Stimulated activated CD8-positive, alpha-beta memory T cell treated with anti-CD3 and anti-CD28 coated beads, Interleukin-4, amount 100 ng/mL, for 4 hours (primary cell): ENCODE results near the gene BBIP1.
"Not testable (repeated sequence)": the region's sequence is repeated elsewhere in the genome, so short reads cannot be mapped to it uniquely, and the experiment has no call there.

Source experiments
- DNase-seq, 2 donors: peaks; one replicate each; pipeline ENCODE4 v3.0.0-alpha.2; 2020; ENCODE audit warnings: low read depth in 2 of 2, low spot score in 1 of 2

Gene BBIP1

DNA sequence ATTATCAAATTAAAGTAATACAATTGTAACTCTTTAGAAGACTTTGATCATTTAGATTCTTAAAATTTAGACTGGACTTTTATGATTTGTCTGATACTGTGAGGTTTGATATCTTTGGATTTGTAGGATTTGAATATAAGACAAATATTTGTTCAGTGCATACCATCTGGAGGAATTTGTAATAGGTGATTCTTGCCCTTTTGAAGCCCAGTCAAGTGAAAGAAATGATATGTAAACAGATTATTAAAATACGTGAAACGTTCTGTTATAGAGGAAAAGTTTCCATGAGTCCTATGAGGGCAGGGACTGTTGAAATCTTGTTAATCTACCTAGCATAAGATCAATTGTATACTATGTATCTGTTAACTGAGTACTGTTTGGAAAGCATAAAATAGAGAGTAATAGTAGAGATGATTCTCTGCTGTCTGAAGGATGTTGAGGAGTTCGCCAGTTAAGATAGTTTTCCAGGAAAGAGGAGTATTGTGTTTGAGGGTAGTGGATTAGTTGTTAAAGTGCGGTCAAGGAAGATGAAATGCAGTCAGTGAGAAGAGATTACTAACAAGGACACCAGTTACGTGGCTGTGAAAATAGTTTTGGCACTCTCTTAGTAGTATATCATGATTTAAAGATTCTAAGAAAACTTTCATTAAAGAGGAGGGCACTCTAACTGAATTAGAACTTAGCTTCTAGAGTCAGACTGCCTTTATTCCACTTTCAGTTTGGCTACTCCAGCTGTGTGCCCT lies 32.9 kb downstream of the BBIP1 start:
- no peak for DNase-seq

DNA sequence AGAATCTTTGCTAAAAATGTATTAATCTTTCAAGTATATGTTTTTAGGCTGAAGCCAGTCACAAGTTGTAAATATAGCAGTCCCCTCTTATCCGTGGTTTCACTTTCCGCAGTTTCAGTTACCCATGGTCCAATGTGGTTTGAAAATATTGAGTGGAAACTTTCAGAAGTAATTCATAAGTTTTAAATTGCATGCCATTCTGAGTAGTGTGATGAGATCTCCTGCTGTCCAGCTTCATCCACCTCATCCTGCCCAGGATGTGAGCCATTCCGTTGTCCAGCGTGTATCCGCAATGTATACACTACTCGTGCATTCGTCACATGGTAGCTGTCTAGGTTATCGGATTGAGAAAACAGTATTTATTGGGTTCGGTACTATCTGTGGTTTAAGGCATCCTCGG lies 35.1 kb downstream of the BBIP1 start:
- no peak for DNase-seq

DNA sequence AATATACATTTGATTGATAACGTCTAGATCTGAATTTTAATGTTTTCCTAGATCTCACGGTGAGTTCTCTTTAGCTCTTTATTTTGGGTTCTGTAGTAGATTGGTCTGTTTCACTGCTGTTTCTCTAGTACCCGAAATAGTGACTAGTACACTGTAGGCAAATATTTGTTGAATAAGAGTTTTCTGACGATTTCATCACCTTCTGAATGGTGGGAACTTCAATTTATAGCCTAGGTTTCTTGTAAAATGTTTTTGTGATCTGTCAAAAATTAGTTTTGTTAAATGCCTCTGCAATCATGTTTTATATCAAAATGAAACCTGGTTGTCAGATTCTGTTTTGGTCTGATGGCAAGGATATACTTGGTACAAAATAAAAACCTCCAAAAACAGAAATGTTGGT lies 37.1 kb downstream of the BBIP1 start:
- no peak for DNase-seq

DNA sequence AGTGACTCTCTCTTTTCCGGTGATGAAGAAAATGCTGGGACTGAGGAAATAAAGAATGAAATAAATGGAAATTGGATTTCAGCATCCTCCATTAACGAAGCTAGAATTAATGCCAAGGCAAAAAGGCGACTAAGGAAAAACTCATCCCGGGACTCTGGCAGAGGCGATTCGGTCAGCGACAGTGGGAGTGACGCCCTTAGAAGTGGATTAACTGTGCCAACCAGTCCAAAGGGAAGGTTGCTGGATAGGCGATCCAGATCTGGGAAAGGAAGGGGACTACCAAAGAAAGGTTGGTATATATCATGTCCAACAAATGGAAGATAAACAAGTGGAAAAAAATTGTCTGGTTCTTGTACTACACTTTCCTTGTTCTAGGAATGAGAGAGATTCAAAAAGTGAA lies 37.7 kb downstream of the BBIP1 start:
- no peak for DNase-seq

DNA sequence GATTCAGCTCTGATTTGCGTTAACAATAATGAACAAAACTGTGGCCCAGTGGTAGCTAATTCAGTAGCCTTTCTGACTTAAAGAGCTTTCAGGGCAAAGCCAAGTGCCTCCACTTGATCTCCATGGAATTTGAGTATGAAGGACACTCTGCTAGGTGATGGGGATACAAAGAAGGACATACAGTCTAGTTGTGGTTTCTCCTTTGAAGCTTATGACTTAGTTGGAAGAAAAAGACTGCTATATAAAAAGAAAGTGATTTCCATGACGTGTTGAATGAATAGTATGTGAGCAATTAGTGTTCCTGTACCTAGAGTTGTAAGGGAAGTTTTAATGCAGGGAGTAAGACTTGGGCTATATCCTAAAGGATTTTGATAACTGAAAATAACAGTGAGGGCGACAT lies 39.0 kb downstream of the BBIP1 start:
- no peak for DNase-seq

DNA sequence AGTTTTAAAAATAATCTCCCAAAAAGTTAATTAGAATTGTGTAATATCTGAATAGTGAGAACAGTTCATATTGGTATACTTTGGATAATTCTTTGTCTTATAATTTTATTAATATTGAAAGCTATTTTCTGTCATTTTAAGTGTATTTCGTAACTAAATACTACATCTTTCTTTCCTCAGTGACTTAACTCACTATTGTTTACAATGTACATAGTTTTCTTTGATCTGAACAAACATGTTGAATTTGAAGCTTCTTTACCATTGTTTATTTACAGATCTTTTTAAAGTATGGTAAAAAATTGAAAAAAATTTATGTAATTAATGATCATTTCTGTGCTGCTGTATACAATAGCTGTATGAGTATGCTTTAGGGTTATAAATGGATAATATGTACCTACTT lies 42.2 kb downstream of the BBIP1 start:
- no peak for DNase-seq

DNA sequence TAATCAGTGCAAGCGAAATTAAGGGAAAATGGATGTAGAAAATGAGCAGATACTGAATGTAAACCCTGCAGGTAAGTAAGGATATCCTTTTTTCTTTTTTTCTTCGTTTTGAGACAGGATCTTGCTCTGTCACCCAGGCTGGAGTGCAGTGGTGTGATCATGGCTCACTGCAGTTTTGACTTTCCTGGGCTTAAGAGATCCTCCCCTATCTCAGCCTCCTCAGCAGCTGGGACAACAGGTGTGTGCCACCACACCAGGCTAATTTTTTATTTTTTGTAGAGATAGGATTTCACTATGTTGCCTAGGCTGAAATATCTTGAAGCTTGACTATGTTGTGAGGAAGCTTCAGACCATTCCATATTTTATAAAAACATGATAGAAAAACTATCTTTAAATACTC lies 43.0 kb downstream of the BBIP1 start:
- DNase-seq = no peak

DNA sequence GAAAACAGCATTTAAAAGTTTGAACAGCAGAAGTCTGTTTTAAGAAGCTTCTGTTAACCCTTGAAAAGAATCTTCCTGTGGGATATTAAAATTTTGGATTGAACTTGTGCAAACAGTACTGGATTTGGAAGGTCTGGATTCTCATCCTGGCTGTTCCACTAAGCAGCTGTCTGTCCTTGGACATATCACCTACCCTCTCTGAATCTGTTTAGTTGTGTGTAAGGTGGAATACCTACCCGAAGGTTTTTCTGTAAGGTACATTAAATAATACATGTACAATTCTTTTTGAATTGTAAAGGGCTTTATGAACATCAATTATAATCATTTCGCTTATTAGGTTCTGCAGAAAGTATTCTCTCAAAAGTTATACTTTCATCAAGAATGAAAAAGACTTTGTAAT lies 45.0 kb downstream of the BBIP1 start:
- DNase-seq = no peak

DNA sequence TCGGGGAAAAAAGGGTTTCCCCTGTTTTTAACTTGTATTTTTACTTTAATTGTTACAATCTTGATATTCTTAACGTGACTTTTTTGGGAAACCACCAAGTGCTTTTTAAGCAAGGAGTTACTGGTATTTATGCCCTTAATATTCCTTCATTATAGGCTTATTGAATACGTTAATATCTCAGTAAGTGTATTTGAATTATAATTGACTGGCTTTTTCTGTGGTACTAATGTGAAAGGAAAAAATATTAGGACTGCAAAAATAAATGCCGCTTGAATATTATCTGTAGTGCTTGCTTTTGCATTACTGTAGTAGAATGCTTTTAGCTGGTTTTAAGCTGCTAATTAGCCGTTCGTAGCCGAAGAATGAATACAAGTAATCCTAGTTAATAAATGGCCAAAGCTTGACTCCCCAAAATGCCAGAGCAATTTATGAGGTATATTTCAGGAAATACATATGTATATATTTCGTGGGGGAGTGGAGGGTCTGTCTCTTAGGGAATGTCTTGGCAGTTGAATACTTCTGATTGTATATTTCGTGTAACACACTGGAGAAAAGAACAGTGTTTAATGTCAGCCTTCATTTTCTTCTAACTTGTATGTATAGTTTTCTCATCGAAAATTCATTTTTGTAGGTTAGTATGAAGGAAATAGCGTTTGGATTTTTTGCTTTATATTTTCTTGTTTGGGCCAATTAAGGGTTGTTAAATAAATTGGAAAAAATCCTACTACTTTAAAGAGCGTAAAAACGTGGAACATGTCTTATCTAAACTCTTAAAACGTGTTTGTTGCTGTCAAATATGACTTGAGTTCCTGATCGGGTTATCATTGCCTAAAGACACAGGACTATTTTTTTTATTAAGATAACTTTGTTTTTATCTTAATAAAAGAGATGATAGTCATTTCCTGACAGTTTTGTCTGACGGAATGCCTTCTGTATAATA lies 45.7 kb downstream of the BBIP1 start:
- no peak for DNase-seq

DNA sequence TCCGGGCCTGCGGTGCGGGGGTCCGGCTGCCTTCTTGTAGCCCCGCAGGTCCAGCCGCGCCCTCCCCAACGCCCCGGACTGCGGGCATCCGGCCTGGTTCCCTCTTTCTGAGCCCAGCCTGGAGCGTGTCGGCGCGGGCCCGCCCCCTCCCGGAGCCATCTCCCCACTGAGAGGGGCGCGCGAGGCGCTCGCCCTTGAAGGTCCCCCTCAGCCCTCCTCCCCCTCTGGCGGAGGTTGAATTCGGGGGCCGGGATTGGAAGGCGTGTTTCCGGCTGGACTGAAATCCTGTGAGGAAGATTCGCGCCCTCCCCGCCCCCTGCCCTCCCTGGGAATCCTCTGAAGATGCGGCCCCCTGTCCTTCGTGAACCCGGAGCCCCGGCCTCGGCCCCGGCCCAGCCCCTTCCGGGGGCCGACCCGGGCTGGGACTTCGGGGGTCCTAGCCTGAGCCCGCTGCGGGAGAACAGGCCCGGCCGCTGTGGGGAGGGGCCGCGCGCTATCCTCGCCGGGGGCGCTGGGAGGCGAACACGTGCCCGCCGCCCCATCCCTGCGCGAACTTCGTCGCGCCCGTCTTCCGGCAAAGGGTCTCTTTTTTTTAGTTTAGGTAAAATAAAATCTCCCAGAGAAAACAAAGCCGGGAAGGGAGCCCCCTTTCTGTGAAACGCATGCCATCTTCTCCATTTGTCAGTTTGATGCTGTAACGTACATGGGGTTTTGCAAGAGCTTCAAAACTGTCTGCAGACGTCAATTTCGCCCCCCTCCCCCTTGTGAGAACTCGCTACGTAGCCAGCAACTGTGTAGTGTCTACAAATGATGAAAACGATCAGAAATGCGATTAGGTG lies 46.6 kb downstream of the BBIP1 start:
- DNase-seq = peak in 1 of 2 donors; percentile 68

DNA sequence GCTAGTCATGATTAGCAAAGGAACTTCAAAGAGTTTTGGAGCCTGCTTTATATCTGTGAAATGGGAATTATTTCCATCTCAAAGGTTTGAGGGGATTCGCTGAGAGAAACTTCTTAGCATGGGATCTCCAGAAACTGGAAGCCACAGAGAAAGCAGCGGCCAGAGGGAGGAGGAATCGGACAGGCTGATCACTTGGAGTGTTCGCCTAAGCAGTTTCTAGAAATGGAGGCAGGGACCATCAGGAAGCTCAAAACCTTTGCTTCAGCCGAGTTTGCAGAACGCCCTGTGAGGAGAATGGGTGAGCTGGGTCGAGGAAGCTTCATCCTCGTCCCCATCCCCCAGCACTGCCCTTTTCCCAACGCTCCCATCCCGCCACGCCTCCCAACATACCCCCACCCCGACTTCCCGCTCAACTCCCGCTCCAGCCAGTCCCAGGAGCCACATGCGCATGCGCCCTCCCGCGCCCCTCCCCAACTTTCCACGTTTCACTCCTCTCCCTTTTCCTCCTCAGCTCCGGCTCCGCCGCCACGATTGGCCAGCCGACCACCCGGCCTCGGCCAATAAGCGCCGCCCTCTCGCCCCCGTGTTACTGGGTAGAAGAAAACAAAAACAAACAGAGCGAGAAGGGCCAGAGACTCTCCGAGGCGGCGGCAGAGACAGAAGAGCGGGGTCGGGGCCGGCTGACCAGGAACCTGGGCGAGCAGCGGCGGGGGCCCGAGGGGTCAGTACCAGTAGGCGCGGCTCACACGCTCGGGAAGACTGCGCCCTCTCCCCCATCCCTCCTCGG lies 47.5 kb downstream of the BBIP1 start, which contains the start of gene PDCD4:
Gene PDCD4, plus strand, starts transcription at position 631 of the 787 bp plus-strand sequence. CDS start 4,100 bp downstream, outside the sequence.
- peak; percentile 85 to 90 for DNase-seq

DNA sequence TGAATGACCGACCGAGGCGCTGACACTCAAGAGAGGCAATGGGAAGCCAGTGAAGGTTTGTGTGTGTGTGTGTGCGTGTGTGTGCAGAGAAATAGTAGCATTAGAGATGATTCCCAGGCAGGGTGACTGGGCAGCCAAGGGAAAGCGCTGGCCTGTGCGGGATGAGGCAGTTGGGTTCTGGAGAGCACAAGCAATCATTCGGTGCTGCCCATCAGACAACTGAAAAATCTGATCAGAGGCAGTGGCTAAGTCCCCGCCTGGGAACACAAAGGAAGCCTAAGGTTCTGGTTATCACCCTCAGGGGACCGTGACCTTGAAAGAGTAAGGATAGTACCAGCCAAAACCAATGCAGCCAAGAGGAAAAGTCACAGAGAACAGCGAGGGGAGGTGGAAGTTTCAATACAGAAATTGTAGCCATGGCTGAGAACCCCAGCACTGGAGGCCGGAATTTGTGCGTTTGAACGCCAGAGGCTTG lies 48.1 kb downstream of the BBIP1 start:
- no peak for DNase-seq

DNA sequence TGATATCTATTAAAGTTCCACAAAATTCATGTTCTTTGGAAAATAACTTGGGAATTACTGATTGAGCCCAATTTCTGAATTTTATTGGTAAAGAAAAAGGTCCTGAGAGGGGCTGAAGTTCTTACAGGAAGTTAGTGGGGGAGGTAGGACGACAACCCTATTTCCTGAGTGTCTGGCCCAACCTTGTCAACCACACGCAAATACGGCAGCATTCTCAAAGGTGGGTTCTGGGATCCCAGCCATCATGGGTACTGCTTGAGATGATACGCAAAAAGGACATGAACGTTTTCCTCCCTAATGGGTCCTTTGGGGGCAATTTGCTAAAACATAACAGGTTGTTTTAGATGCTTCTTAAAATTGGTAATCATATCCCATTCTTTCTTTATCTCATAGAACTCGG lies 50.0 kb downstream of the BBIP1 start:
- DNase-seq = no peak

DNA sequence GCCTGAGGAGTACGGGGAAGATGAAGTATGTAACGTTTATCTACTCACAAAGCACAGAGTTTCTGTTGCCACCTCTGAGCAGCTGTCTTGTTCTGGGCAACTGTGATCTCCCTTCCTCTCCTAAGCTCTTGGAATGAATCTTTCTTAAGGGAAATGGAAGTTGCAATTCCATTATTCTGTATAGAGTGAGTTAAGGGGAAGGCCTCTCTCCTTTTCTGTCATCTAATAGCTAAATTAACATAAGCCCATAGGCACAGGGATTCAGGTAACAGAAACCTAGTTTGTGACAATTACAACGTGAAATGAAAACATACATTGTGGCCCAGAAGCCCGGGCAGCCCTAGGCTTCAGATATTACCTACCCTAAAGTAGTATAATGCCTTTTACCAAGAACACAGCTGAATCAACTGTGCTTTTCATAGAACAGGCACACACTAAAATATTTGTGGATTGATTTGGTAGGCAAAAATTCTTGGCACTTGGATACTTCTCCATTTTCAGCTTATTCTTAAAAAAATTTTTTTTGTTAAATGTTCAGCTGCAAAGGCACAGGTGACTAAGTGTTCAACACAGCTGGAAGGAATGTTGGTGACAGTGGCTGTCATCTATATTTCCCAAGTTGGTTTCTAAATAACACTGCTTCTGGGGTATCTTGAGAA lies 51.0 kb downstream of the BBIP1 start:
- no peak for DNase-seq

DNA sequence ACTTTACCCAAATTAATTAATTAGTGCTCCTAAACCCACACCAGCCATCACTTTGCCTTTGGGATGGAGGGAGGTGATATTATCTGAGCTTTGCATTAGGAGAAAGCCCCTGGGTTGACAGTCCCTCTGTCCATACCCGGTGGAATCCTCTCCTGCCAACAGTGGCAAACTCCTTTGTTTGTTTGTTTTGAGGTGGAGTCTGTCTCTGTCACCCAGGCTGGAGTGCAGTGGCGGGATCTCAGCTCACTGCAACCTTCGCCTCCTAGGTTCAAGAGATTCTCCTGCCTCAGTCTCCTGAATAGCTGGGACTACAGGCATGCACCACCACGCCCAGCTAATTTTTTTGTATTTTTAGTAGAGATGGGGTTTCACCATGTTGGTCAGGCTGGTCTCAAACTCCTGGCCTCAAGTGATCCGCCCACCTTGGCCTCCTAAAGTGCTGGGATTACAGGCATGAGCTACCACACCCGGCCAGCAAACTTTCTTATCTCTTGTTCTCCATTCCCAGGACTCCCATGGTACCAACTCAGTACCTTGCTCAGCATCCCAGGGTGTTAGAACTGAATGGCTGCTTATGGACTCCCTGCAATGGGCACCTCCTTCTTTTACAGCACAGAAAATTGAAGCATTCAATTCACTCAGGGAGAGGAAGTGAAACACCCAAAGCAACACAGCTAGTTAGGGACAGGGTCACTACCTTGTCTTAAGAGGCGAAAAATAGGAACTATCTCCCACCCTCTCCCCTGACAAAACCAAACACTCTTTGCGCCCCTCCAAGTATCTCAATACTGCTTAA lies 51.8 kb downstream of the BBIP1 start:
- DNase-seq = not testable (repeated sequence)

DNA sequence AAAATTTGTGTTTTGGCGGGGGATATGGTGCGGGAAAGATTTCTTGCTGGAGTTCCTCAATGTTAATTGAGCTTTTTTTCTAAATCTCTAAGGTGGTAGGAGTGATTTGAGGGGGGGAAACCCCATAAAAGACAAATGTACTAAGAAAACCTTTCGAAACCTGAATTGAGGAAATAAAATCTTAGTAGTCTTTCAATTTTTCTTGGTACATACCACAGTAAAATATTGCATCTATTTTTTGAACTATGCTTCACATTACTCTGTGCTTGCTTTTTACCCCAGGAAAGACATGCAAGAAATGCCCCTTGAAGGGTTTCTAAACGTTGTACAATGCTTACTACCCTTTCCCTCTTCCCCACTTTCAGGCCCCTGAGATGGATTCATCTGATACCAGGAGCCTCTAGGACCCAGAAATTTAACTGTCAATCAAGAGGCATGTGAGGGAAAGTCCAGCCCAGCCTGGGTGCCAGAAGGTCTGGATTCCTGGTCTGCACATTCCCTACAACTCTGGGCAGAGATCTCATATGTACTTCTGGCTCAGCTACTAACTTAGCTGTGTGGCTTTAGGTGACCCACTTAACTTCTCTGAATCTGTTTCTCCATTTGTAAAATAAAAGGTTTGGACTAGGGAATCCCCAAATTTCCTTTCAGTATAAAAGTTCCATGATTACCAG lies 53.0 kb downstream of the BBIP1 start:
- DNase-seq = no peak

DNA sequence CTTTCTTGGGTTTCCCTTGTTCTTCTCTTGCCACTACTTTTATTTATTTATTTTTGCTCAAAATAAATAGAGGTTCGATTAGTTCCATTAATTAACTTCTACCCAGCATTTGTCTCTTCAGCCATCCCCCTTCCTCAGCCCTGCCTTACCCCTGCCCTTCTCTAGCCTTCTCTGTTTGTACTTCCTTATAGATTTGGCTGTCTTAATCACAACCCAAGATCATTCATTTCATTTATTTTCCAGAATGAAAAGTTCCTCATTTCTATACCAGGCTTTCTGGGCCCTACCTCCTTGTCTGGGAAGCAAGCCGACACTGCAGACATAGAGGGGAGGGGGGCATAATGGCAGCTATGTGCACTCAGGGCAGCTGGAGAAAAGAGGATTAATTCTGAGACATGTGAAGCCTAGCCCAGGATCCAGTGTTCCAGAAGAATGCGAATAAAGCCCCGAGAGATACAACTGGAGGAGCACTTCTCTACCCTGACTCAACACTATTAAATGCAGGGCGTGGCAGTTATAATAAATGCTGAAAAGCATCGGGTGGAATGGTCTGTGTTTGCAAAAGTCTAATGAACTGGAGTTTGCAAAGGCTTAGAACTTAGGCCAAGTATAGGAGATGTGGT lies 53.7 kb downstream of the BBIP1 start:
- DNase-seq = no peak

DNA sequence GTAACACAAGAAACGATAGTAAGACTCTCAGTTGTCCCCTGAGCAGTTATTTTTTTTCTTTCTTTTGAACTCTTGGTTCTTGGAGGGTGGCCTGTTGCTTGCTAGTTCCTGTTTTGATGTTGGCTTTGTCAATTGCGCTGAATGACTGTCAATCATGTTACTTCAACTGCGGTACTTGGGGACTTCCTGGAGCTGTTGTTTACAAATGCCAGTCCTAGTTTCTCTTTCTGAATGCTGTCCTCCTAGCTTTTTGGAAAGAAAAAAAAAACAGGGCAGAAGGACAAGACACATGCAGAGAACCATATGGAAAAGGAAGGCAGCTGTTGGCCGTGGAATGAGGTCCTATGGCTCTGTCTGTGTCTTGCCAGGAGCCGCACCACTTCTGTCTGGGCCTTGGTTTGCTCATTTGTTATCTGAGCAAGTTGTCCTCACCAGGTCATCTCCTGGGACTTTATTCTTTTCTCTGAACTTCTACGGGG lies 54.3 kb downstream of the BBIP1 start:
- no peak for DNase-seq
